K562 (cell line): ENCODE results near the gene PRR5. TPM values are rescaled to one million over a fixed set of nuclear protein-coding genes. Genes with fewer than 3 reads are reported as not detected.

ENCODE experiments used
- ATF7 ChIP-seq: fragments of 450-650 bp; IDR thresholded peaks from 2 replicates; pipeline ENCODE4 v1.7.1; 2014; ENCODE audit warnings: mild to moderate bottlenecking, moderate library complexity
- CEBPG ChIP-seq, 3 experiments: fragments of 200-800 bp in 1 of 3; sonication (Bioruptor generic) in 1 of 3; sonication (generic) in 1 of 3; formaldehyde crosslinking in 1 of 3; IDR thresholded peaks in 2 of 3; conservative IDR thresholded peaks in 1 of 3; 2 replicates each; pipeline versions ENCODE4 v1.6.1 to v1.8.0; 2016 to 2022; ENCODE audit warnings: missing compliant biosample characterization in 2 of 3, missing genetic modification characterization in 2 of 3, mild to moderate bottlenecking in 1 of 3, missing genetic modification reagents in 1 of 3
- EGR1 ChIP-seq: fragments of 450-650 bp; conservative IDR thresholded peaks from 2 replicates; pipeline ENCODE4 v1.6.1; 2017; ENCODE audit warnings: mild to moderate bottlenecking
- HNRNPL ChIP-seq: fragments of 200-400 bp; formaldehyde crosslinking; IDR thresholded peaks from 2 replicates; pipeline ENCODE4 v1.6.1; 2017; ENCODE audit warnings: low read depth, mild to moderate bottlenecking, low read length
- NFE2 ChIP-seq: IDR thresholded peaks from 2 replicates; pipeline ENCODE4 v1.6.1; 2014; ENCODE audit warnings: antibody characterized with exemption, low read depth
- TOE1 ChIP-seq, 2 experiments: fragments of 450-650 bp in 1 of 2; sonication (generic) in 1 of 2; formaldehyde crosslinking in 1 of 2; IDR thresholded peaks; 2 replicates each; pipeline versions ENCODE4 v1.7.1 to v1.8.0; 2016 to 2022; ENCODE audit warnings: borderline replicate concordance in 2 of 2, mild to moderate bottlenecking in 2 of 2, antibody characterized with exemption in 1 of 2, inconsistent platforms in 1 of 2, low read depth in 1 of 2, missing genetic modification reagents in 1 of 2, moderate library complexity in 1 of 2
- ZNF12 ChIP-seq: sonication (generic); formaldehyde crosslinking; IDR thresholded peaks from 2 replicates; pipeline ENCODE4 v1.4.0; 2020; ENCODE audit warnings: mild to moderate bottlenecking, missing genetic modification reagents
- ZNF444 ChIP-seq: fragments of 250-450 bp; sonication (Bioruptor Pico); IDR thresholded peaks from 2 replicates; pipeline ENCODE4 v1.4.0; 2020; ENCODE audit warnings: mild to moderate bottlenecking, moderate library complexity
- ZNF561 ChIP-seq: fragments of 450-650 bp; formaldehyde crosslinking; conservative IDR thresholded peaks from 2 replicates; pipeline ENCODE4 v1.4.0; 2020; ENCODE audit warnings: mild to moderate bottlenecking, moderate library complexity
- polyA plus RNA-seq, 8 experiments: library from polyadenylated mRNA; depleted of rRNA in 4 of 8; stranded (reverse) in 5 of 8; unstranded in 3 of 8; fragments of >200 nt; fragmentation: Nextera tagmentation in 2 of 8; fragmentation: Illumina TruSeq in 1 of 8; extraction: Ambion mirVana in 2 of 8; extraction: Trizol in 1 of 8; gene quantifications; 2 replicates each; pipeline versions ENCODE4 v1.2.1 to v1.2.3, GENCODE V29; 2011 to 2014; ENCODE audit warnings: inconsistent platforms in 1 of 8, missing spikeins in 1 of 8
- total RNA-seq, 7 experiments: library from RNA; depleted of rRNA in 6 of 7; stranded (reverse); fragments of >200 nt in 6 of 7; fragmentation: Illumina TruSeq in 2 of 7; extraction: Trizol in 2 of 7; gene quantifications; 2 replicates each; pipeline versions ENCODE4 v1.2.1 to v1.2.3, GENCODE V29; 2011 to 2021; ENCODE audit warnings: low replicate concordance in 1 of 7
- TF ChIP-seq, protein P1 (sequence below), 2 experiments: fragments of 450-650 bp; IDR thresholded peaks; 2 replicates each; pipeline ENCODE4 v1.6.1; 2016; ENCODE audit warnings: mild to moderate bottlenecking in 2 of 2, borderline replicate concordance in 1 of 2, low read depth in 1 of 2, moderate library complexity in 1 of 2
- TF ChIP-seq, protein P2 (sequence below): sonication (generic); formaldehyde crosslinking; IDR thresholded peaks from 2 replicates; pipeline ENCODE4 v1.9.0; 2022; ENCODE audit warnings: mild to moderate bottlenecking, missing genetic modification reagents
- TF ChIP-seq, protein P3 (sequence below), 2 experiments: IDR thresholded peaks in 1 of 2; conservative IDR thresholded peaks in 1 of 2; 2 replicates each; pipeline ENCODE4 v1.6.1; 2016; ENCODE audit warnings: low read depth in 2 of 2, mild to moderate bottlenecking in 1 of 2, missing compliant biosample characterization in 1 of 2, missing genetic modification characterization in 1 of 2, moderate library complexity in 1 of 2
- TF ChIP-seq, protein P4 (sequence below), 2 experiments: fragments of 450-650 bp in 1 of 2; sonication (generic) in 1 of 2; formaldehyde crosslinking in 1 of 2; IDR thresholded peaks in 1 of 2; conservative IDR thresholded peaks in 1 of 2; 2 replicates each; pipeline versions ENCODE4 v1.6.1 to v1.8.1; 2016 to 2023; ENCODE audit warnings: mild to moderate bottlenecking in 2 of 2, moderate library complexity in 2 of 2, inconsistent platforms in 1 of 2, missing genetic modification reagents in 1 of 2

The PRR5 gene
- total and polyA plus RNA-seq, 9 of the 15 experiments (the other 6 are each of a cell fraction or from before 2014, with no cell fraction given): 0.13 to 21.0 (median 7.5) TPM

DNA sequence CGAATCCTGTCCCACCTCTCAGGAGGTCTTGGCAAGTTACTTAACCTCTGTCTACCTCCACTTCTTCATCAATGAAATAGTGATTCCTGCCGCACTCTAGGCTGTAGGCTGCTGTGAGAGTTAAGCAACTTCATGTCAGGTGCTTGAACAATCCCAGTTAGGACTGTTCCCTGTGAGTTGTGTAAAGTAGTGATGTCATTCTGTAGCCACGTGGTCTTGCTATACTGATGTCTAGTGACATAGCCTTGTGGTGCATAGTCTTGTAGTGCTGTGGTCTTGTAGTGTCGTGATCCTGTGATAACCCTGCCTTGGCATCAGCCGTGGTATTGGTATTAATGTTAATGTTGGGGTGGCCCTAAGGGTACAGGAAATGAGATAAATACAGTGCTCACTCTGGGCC, 30.3 kb upstream of the PRR5 start (continued):
- TF ChIP-seq, protein P1, sequence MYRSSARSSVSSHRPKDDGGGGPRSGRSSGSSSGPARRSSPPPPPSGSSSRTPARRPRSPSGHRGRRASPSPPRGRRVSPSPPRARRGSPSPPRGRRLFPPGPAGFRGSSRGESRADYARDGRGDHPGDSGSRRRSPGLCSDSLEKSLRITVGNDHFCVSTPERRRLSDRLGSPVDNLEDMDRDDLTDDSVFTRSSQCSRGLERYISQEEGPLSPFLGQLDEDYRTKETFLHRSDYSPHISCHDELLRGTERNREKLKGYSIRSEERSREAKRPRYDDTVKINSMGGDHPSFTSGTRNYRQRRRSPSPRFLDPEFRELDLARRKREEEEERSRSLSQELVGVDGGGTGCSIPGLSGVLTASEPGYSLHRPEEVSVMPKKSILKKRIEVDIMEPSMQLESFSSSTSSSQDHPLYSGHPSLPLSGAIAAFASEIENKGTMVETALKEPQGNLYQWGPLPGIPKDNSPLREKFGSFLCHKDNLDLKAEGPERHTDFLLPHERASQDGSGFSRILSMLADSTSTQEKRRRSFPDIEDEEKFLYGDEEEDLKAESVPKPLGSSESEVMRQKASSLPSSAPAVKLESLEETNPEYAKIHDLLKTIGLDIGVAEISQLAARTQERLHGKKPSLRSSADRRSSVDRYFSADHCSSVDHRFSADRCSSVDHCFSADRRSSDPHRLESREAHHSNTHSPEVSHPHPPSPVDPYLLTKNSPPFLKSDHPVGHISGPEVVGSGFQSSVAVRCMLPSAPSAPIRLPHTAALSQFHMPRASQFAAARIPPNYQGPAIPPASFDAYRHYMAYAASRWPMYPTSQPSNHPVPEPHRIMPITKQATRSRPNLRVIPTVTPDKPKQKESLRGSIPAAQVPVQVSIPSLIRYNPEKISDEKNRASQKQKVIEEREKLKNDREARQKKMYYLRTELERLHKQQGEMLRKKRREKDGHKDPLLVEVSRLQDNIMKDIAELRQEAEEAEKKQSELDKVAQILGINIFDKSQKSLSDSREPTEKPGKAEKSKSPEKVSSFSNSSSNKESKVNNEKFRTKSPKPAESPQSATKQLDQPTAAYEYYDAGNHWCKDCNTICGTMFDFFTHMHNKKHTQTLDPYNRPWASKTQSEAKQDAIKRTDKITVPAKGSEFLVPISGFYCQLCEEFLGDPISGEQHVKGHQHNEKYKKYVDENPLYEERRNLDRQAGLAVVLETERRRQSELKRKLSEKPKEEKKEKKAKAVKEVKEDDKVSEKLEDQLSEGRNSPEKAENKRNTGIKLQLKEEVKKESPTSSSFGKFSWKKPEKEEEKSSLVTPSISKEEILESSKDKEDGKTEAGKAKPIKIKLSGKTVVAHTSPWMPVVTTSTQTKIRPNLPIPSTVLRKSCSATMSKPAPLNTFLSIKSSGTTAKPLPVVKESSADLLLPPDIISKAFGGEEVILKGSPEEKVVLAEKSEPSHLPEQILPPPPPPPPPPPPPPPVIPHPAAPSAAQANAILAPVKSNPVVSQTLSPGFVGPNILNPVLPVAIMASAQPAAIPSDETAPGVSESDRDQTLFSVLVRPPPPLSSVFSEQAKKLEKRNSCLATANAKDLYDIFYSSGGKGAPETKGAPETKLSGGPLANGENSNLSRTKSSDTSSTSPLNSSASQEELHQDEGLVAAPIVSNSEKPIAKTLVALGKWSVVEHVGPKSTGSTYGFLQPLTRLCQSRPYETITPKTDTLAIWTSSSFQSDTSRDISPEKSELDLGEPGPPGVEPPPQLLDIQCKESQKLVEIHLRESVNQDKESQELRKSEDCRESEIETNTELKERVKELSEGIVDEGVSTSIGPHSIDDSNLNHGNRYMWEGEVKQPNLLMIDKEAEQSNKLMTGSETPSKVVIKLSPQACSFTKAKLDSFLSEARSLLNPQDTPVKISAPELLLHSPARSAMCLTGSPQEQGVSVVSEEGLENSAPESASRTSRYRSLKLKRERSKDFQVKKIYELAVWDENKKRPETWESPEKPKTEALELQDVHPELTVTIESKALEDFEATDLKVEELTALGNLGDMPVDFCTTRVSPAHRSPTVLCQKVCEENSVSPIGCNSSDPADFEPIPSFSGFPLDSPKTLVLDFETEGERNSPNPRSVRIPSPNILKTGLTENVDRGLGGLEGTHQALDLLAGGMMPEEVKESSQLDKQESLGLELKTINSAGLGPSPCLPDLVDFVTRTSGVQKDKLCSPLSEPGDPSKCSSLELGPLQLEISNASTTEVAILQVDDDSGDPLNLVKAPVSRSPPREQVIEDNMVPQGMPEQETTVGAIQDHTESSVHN (IDR thresholded peaks at IDR 0.05; ENCODE audit: borderline replicate concordance in 1 of 2, low read depth in 1 of 2): no peak
- TF ChIP-seq, protein P2, sequence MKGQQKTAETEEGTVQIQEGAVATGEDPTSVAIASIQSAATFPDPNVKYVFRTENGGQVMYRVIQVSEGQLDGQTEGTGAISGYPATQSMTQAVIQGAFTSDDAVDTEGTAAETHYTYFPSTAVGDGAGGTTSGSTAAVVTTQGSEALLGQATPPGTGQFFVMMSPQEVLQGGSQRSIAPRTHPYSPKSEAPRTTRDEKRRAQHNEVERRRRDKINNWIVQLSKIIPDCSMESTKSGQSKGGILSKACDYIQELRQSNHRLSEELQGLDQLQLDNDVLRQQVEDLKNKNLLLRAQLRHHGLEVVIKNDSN: peak; percentile 68
- TF ChIP-seq ZNF444 (CRISPR knock-in tag): no peak
- no peak for TF ChIP-seq HNRNPL
- TF ChIP-seq EGR1: no peak
- no peak for TF ChIP-seq ZNF561 (CRISPR knock-in tag)
- TF ChIP-seq CEBPG (CRISPR knock-in tag; IDR thresholded peaks at IDR 0.05): 0 out of 2 replicates have a peak, but pooled peaks have one; percentile 16
- peak in 1 of 2 experiments; percentile 47; a peak in 1 of 4 replicates for TF ChIP-seq CEBPG (tag; conservative IDR thresholded peaks at IDR 0.05 in 1 of 2, IDR thresholded peaks at IDR 0.05 in 1 of 2)
- no peak for TF ChIP-seq NFE2
- no peak for TF ChIP-seq TOE1 (IDR thresholded peaks at IDR 0.05; ENCODE audit: borderline replicate concordance)
- no peak for TF ChIP-seq TOE1 (CRISPR knock-in tag; IDR thresholded peaks at IDR 0.05; ENCODE audit: borderline replicate concordance, low read depth)
- TF ChIP-seq ZNF12 (CRISPR knock-in tag): no peak
- peak; percentile 88 for TF ChIP-seq ATF7
- TF ChIP-seq, protein P3, sequence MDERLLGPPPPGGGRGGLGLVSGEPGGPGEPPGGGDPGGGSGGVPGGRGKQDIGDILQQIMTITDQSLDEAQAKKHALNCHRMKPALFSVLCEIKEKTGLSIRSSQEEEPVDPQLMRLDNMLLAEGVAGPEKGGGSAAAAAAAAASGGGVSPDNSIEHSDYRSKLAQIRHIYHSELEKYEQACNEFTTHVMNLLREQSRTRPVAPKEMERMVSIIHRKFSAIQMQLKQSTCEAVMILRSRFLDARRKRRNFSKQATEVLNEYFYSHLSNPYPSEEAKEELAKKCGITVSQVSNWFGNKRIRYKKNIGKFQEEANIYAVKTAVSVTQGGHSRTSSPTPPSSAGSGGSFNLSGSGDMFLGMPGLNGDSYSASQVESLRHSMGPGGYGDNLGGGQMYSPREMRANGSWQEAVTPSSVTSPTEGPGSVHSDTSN (CRISPR knock-in tag; IDR thresholded peaks at IDR 0.05; ENCODE audit: low read depth): no peak
- TF ChIP-seq, protein P3 (tag; conservative IDR thresholded peaks at IDR 0.05; ENCODE audit: low read depth): no peak
- TF ChIP-seq, protein P4, sequence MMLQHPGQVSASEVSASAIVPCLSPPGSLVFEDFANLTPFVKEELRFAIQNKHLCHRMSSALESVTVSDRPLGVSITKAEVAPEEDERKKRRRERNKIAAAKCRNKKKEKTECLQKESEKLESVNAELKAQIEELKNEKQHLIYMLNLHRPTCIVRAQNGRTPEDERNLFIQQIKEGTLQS (IDR thresholded peaks at IDR 0.05): peak; percentile 80
- TF ChIP-seq, protein P4 (CRISPR knock-in tag; conservative IDR thresholded peaks at IDR 0.05): no peak
